ENCODE data around the gene MKLN1.

Gene MKLN1

DNA sequence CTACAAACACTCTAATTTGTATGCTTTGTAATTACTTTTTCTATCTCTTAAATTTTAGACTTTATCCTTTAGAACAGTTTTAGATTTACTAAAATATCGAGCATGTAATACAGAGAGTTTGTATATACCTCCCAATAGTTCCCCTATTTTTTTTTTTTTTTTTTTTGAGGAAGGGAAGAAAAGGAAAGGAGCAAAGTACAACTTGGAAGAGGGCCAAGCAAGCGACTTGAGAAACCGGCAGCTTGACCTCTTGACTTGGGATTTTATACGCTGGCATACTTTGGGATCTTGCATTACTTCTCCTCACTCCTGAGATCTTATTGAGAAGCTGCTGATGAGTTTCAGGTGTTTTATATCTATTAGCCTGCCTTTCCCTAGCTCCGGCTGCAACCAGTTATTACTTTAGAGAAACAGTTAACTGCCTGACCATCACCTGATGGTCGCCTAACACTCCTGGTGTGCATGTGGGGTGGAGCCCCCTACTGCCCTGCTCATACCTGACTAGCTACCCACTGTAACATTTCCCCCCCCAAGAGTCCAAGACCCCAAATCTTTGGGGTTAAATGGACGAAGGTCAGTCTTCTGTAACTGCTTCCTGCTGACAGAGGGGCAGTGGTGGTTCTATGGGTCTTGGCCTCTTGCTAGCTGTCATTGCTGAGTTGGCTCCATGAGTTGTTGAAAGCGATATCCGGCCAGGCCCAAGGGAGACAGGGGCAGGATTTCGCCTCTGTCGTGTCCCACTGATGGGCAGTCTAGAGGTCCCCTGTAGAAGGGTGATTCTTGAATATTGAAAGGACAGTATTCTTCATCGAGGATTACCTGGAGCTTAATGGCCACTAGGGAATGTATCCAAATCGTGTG lies 28.5 kb downstream of the MKLN1 start:
- DNase-seq, result no peak

DNA sequence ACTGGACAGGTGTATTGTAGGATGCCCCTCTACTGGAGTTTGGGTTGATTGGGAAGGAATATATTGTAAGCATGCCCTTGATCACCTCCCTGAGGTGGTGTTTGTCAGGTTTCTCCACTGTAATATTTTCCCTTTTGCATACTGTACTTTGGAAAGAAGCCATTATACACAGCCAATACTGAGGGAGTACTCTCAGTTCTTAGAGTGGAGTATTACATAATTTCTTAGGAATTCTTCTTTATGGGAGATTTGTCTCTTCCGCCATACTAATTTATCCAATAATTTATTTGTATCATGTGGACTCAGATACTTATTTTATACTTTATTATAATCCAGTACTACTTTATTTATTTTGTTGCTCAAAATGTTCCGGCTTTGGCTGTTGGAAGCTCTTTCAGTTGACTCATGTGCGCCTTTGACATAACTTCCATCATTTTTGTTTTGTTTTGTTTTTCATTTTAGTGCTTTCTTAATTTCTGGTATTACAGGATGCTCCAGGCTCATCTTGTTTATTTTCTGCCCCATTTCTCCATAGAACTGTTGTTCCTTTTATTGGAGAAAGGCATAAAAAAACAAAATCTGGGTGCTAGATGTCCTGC lies 29.7 kb downstream of the MKLN1 start:
- DNase-seq, result no peak

DNA sequence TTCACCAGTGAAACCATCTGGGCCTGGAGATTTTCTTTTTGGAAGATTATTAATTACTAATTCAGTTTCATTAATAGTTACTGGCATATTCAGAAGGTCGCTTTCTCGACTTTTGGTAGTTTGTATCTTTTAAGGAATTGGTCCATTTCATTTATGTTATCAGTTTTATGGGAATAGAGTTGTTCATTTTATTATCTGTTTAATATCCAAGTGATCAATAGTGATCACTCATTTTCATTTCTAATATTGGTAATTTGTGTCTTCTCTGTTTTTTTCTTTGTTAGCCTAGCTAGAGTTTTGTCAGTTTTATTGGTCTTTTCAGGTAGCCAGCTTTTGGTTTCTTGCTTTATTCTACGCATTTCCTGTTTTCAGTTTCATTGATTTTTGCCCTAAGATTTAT lies 31.0 kb downstream of the MKLN1 start:
- no peak for DNase-seq

DNA sequence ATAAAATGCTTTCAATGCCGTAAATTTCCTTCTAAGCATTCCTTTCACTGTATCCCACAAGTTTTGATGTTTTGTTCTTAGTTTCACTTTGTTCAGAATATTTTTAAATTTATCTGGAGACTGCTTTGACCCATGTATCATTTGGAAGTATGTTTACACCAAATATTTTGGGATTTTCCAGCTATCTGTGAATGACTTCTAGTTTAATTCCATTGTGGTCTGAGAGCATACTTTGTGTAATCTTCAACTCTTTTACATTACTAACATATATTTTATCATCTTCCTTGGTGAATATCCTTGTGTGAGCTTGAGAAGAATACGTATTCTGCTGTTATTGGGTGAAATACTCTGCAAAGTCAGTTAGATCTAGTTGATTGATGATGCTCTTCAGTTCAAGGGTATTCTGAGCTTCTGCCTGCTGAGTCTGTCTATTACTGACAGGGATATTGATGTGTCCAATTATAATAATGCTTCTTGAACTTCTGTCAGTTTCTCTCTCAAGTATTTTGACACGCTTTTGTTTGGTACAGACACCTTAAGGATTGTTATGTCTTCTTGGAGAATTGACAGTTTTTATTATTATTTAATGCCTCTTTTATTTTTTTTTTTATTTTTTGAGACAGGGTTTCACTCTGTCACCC lies 31.6 kb downstream of the MKLN1 start:
- DNase-seq, result no peak

DNA sequence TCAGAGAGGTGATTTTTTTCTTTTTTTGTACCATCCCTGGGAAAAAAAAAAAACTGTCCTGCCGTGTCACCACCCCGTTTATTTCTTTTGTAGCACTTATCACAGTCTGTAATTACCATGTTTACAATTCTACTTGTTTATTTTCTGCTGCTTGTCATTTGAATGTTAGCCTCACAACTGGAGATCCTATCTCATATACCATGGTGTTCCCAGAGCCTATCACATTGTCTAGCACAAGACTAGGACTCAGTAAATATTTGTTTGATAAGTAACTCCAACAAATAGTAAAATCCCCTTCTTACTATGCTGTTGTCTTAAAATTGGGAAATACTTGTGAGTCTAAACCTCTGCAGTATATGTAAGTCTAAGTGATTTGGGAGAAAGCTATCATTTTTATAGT lies 36.0 kb downstream of the MKLN1 start:
- DNase-seq, result no peak

DNA sequence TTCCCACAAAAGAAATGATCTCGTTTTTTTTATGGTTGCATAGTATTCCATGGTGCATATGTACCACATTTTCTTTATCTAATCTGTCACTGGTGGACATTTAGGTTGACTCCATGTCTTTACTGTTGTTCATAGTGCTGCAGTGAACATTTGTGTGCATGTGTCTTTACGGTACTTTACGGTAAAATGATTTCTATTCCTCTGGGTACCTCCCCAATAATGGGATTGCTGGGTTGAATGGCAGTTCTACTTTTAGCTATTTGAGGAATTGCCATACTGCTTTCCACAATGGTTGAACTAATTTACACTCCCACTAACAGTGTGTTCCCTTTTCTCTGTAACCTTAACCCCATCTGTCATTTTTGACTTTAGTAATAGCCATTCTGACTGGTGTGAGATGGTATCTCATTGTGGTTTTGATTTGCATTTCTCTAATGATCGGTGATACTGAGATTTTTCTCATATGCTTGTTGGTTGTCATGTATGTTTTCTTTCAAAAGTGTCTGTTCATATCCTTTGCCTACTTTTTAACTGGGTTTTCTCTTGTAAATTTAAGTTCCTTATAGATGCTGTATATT lies 37.2 kb downstream of the MKLN1 start:
- no peak for DNase-seq

DNA sequence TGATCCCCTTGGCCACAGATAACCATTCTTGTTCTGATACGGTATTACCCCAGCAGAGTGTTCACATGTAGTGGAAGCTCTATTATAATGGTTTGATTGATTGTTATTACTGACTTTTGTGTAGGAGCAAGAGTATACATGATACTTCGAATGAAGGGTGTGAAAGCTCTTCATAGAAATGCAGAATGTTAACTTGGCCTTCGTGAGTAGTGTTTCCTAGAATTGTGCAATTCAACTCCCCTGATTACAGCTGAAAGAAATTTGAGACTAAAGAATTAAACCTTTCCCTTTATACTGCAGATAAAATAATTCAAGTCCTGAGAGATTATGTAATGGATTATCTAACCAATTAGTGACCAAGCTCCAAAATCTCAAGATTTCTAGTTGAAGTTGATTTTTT lies 38.2 kb downstream of the MKLN1 start:
- DNase-seq, result no peak

DNA sequence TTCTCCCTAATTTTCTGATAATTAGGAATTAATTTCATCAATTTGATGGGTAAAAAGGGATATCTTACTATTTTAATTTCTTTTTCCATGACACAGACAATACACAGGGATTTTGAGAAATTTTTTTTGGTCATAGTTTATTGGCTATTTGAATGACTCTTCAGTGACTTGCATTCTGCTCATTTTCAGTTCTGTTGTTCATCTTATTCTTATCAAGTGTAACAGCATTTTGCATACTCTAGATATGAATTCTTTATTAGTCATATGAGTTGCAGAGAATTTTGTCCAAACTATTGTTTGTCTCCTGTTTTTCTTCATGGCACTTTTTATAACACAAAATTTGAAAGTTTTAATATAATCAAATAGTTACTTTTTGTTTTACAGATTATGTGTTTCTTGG lies 41.7 kb downstream of the MKLN1 start:
- no peak for DNase-seq

DNA sequence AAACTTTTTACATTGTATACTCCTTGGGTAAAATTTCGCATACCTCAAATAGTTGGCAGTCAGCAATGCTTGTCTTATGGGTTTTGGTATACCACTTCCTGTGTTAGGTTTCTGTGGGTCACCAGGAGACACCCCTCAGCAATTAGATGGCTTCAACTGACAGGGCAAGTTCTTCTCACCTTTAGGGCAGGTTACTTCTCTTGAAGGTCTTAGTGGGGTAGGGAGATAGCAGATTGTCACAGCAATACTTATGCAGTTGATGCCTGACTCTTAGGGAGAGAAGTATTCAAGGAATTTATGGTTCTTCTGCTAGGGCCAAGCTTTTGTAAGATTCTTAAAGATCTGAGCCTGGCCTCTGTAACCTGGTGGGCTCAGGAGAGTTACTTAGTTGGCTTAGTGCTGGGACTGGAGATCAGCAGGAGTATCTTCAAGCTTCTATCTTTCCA lies 42.9 kb downstream of the MKLN1 start:
- DNase-seq, result peak; percentile 24

DNA sequence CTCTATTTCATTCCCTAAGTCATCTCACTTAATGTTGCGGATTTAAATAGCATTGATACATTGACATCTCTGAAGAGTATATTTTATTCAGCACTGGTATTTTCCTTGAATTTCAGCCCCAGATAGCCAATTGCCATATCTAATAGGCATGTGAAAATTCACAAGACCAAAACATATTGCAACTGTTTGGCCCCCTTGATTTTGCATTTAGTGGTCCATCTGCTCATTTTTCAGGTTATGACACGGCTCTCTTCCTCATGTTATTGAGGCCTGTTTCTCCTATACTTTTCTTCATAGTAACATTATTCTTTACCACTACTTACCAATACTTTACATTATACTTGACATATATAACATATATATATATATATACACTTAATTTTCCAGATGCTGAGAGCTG lies 43.7 kb downstream of the MKLN1 start:
- DNase-seq, result no peak

DNA sequence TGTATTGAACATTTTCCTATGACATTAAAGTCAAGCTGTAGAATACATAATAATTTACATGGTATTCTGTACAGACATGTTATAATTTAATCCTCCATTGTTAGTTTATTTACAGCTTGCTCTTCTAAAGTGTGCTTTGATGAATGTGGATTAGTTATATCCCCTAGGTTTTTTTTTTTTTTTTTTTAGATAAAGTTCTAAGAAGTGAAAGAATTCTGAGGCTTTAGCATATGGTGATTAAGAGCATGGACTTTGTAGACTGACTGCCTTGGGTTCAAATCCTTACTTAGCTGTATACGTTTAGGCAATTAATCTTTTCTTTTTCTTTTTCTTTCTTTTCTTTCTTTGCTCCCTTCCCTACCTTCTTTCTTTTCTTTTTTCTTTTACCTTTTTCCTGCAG lies 44.9 kb downstream of the MKLN1 start:
- DNase-seq, result no peak

DNA sequence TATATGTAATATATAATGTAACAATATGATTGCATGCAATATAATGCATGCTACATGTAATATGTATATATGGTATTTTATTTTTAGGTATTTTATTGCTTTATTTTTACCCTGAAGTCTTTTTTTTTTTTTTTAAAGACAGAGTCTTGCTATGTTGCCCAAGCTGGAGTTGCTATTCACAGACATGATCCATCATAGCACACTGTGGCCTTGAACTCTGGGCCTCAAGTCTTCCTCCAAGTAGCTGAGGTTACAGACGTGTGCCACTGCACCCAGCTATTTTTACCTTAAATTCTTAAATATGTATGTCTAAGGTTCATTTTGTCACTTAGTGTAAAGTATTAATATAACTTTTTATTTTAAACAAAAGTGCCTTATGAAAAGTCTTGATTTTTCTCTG lies 47.1 kb downstream of the MKLN1 start:
- no peak for DNase-seq

DNA sequence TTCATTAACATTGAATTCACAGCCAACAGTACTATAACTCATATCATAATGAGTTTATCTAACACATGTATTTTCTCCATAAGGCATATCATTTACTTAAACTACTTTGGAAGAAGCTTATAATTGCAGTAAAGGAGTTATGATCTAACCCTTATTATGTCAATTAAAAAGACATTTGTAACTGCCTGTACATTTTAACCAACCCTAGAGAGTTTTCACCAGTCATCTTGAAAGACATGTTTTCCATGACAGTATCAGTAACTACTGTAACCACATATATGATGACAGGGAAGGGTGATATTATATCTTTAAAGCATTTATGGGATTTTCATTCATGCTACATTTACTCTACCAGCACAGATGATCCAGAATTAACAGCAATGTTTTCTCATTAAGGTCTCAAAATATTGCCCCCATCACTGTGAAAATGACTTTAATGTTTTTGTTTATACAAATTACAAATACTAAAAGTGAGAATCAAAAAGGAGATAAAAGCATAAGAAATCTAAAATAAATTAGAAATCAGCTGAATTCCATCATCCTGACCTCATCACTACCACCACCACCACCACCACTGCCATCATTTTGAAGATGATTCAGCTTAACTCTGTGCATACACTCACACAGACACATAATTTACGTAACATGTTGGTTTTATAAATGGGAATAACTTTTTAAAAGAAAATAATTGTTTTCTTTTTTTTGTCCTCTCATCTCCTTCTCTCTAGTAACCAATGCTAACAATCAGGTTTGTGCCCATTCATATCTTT lies 53.6 kb downstream of the MKLN1 start:
- DNase-seq, result no peak

DNA sequence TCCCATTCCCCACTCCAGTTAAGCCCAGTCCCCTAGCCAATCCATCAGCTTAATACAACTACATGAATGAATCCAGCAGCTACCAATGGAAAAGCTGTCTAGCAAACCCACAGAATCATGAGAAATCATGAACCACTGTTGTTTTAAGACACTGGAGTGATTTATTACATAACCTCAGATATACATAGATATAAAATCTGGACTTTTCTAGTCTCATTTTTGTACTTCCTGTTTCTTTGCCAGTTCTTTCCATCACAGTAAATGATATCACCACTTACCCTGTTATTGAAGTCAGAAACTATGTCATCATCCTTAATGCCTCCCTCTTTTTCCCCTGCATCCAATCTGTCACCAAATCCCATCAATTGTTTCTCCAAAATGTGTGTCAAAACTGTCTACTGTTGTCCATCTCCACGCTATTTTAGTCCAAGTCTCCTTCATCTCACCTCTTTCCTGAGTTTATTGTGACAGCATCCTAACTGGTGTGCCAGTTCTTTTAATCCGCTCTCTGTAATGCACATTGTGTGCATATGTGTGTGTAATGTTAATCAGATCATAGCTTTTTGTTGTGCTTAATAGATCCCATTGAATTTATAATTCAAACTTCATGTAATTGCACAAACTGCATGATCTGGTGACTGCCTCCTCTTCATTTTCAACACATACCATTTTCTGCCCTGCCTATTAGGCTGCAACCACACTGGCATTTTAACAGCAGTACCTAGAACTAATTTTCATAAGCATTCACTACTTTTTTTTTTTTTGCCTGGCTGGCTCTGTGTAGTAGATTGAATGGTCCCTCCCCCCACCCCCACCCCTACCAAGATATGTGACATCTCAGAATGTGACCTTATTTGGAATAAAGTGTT lies 56.0 kb downstream of the MKLN1 start:
- DNase-seq, result no peak

DNA sequence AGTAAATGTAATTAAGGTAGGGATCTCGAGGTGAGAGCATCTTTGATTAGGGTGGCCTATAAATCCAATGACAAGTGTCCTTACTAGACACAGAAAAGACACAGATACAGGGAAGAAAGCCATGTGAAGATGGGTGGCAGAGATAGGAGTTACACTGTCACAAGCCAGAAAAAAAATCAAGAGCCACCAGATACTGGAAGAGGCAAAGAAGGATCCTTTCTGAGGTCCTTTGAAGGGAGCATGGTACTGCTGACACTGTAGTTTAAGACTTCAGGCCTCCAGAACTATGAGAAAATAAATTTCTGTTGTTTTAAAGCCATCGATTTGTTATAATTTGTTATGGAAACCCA lies 56.6 kb downstream of the MKLN1 start:
- no peak for DNase-seq

DNA sequence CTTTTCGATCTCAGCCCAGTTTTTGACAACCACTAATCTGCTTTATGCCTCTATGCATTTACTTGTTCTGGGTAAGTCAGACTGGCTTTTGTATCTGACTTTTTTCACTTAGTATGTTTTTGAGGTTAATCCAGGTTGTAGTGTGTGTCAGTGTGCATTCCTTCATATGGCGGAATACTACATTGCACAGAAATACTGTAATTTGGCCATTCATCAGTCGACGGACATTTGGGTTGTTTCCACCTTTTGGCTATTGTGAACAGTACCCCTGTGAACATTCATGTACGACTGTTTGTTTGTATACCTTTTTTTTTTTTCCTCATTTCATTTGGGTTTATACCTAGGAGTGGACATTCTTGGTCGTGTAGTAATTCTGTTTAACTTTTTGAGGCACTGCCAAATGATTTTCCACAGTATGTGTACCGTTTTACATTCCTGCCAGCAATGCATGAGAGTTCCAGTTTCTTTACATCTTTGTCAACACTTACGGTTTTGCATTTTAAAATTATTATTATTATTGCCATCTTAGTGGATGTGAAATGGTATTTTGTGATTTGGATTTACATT lies 57.4 kb downstream of the MKLN1 start:
- no peak for DNase-seq

DNA sequence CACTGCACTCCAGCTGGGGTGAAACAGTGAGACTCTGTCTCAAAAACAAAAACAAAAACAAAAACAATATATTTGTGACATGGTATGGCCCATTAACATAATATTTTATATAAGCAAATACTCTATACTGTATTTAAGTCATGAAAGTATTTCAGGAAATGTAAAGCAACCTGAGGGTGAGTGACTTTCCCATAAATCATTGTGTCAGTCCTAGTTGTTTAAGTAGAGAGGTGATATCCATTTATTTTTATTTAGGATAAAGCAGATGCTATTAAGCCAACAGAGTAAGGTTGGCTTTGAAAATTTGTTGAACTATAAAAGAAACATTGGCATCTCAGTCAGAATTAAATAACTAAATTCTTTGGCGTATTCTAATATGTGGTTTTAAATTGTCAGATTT lies 60.5 kb downstream of the MKLN1 start:
- no peak for DNase-seq

DNA sequence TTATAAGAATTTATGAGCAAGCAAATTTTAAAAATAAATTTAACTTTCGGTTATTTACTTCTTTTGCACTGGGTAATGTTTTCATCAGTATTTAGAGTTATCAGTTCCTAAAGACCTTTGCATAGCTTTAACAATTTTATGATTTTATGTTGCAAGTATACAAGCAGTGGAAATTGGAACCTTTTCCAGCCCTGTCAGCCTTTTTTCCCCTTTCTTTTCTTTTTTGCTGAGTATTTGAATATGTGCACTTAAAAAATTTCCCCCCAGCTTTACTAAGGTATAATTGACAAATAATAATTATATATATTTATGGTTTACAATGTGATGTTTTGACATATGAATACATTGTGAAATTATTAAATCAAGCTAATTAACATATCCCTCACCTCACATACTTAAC lies 62.6 kb downstream of the MKLN1 start:
- DNase-seq, result no peak

DNA sequence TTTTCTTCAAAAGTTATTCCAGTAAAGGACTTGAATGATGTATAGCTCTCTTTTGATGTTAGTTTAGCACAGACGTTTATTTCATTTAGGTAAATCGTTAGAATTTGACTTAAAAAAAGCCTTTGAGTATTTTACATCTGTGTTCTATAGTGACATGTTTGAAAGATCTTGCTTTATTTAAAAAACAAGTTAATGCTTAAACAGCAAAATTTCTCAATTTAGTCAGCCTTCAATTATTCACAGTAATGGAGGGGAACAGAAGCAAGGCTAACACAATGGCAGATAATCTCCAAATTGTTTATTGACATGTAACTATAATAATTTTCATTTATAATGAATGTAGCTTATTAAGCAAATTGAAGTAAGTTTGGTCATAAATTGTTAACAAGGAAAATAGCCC lies 63.5 kb downstream of the MKLN1 start:
- DNase-seq, result no peak

DNA sequence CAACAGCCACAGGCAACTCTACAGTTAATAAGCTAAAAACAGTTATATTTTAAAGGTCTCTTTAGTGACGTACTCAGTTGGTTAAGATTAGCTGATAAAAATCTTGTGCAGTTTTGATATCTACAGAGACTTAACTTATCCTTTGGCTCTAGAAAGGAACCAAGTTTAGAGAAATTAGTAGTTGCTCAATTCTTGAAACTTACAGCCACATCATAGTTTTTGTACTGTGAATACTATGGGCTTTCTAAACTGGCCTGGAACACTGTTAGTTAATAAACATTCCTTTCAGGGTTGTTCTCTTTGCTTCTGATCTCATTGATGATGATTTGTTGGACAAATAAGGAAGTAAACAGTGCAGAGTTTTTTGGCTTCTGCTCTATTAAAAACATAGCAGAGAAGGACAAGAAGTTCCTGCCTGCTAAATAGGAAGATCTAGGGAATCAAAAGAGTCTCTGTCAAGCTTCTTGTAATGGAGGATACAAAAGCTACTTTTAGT lies 73.1 kb downstream of the MKLN1 start:
- no peak for DNase-seq

DNA sequence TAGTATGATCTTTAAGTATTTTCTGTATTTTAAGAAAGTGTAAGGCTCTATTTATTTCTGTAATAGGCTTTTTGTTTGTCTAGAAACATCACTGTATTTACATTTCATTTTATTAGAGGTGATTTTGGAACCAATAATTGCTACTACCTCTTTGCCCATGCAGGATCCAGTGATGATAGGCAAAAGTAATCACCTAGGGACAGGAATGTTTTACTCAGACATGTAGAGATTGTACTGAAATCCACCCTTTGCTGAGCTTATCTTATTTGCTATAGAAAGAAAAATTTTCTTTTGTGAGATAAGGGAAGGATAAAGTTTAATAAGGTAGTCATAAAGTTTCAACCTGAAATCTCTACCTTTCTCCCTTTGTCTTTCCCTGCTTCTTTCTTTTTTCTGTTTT lies 73.5 kb downstream of the MKLN1 start:
- DNase-seq, result no peak

DNA sequence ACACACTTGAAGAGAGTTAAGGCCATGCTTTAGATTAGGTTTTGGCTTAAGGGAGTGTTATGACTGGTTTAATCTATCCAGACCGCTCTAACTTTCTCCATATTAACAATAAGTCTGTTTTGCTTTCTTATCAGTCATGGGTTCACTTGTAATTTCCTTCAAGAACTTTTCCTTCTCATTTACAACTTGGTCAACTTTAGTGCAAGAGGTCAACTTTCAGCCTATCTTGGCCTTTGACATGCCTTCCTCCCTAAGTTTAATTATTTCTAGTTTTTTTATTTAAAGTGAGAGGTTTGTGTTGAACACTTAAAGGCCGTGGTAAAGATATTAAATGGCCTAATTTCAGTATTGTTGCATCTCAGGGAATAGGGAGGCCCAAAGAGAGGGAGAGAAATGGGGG lies 75.6 kb downstream of the MKLN1 start:
- DNase-seq, result no peak
